Sciatic nerve (tissue), 2 donors: Measurements from ENCODE around the gene SLC44A1. TPM values are rescaled to one million over a fixed set of nuclear protein-coding genes. Genes with fewer than 3 reads are reported as not detected.
A peak's percentile ranks its signal among the peaks of the same experiment; 100 is the strongest.

Experiments used
- ATAC-seq: fragments of 200-7000 bp; cut with Tn5 transposase; one replicate; pipeline ENCODE4 v1.9.1; 2020; ENCODE audit warnings: mild to moderate bottlenecking, moderate library complexity
- DNase-seq: peaks from one replicate; pipeline ENCODE4 v3.0.0-alpha.2; 2020; ENCODE audit warnings: low spot score
- intact Hi-C: fragments of 100-400 bp; cut with DNase I; formaldehyde crosslinking; loops from one replicate; pipeline ENCODE4 v1.14.2; 2022
- total RNA-seq: library from RNA; stranded (reverse); fragmentation: NEBNext Ultra II Directional; extraction: Animal tissue kit (Norgen Biotek cat#: 25700); gene quantifications from one replicate; pipeline ENCODE4 v1.2.1, GENCODE V29; 2021
- donor health status: DM: no; HTN: no; CAD: no.
- donor health status: DM: no; HTN: no; CAD: no.

Gene SLC44A1
- total RNA-seq, 1 donor from 2014 or later: 82.2 TPM

- intact Hi-C loops: no loop called here
- ATAC-seq: no peak
These were observed 228.8 kb downstream of the SLC44A1 start for GRCh38 chr9:105473221-105473620.

GRCh38 chr9:105475302-105475701, 230.9 kb downstream of the SLC44A1 start:
- DNase-seq (no peak), ATAC-seq (peak; percentile 42)
- intact Hi-C loops: no loop called here

More at GRCh38 chr9:105473221-105473620, 228.8 kb downstream of the SLC44A1 start:
- no peak for DNase-seq

GRCh38 chr9:105479846-105480245, 235.4 kb downstream of the SLC44A1 start:
- DNase-seq (no peak), ATAC-seq (no peak)
- intact Hi-C loops: no loop called here

GRCh38 chr9:105483618-105484017, 239.2 kb downstream of the SLC44A1 start:
- intact Hi-C loops: no loop called here
- ATAC-seq (no peak), DNase-seq (no peak)

GRCh38 chr9:105484226-105484625, 239.8 kb downstream of the SLC44A1 start:
- DNase-seq: no peak
- no peak for ATAC-seq
- intact Hi-C loops: no loop called here

- intact Hi-C loops: no loop called here
- DNase-seq (no peak), ATAC-seq (no peak)
These were observed 240.7 kb downstream of the SLC44A1 start for GRCh38 chr9:105485131-105485530.

Other genes starting within 250 kb of the SLC44A1 start
- 14.0 TPM for gene FSD1L, start 203.4 kb downstream of the SLC44A1 start, total RNA-seq